NB4 (cell line): ENCODE measurements around the gene TGFBR3.

Experiments used
- DNase-seq: peaks from one replicate; pipeline ENCODE4 v3.0.0; 2010; ENCODE audit warnings: low read depth
- H3K4me3 ChIP-seq: one replicate; pipeline ENCODE4 v1.5.1; 2011; ENCODE audit warnings: mild to moderate bottlenecking, low read depth, low read length, moderate library complexity
- CTCF ChIP-seq: IDR thresholded peaks from one replicate; pipeline ENCODE4 v1.5.1; 2012; ENCODE audit warnings: low read depth, low read length
- MAX ChIP-seq: IDR thresholded peaks from 2 replicates; pipeline ENCODE4 v1.6.1; 2011; ENCODE audit warnings: low read depth, low read length
- MYC ChIP-seq: IDR thresholded peaks from 2 replicates; pipeline ENCODE4 v1.6.1; 2011; ENCODE audit warnings: low read depth, low read length
- POLR2A ChIP-seq: IDR thresholded peaks from 2 replicates; pipeline ENCODE4 v1.6.1; 2011; ENCODE audit warnings: mild to moderate bottlenecking; ENCODE audit not compliant: insufficient read length; ENCODE audit errors: extremely low read depth

The TGFBR3 gene

DNA sequence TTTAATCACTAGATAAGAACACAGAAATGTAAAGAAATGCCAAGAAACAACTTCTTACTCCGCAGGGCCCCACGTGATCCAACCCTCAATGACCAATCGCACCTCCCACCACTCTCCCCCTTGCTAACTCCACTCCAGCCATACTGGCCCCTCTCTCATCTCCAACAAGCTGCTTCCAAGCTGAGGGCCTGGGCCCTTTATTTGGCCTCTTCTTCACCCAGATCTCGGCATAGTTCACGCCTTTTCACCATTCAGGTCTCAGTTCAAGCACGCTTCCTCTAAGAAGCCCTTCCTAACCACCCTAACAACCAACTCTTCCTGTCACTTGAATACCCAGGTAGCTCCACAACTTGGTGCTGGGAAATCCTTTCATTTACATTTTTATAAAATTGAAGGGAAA is 110.7 kb downstream of the TGFBR3 start:
- TF ChIP-seq CTCF: no peak
- no peak for TF ChIP-seq MYC
- TF ChIP-seq POLR2A: no peak
- TF ChIP-seq MAX: no peak
- no peak overlapping the region for H3K4me3 ChIP-seq
- no peak for DNase-seq

- DNase-seq: no peak
- H3K4me3 ChIP-seq: no peak overlapping the region
- TF ChIP-seq MAX: no peak
- no peak for TF ChIP-seq CTCF
- no peak for TF ChIP-seq MYC
Measured at GRCh38 chr1:91774520-91775203, 111.3 kb downstream of the TGFBR3 start.

DNA sequence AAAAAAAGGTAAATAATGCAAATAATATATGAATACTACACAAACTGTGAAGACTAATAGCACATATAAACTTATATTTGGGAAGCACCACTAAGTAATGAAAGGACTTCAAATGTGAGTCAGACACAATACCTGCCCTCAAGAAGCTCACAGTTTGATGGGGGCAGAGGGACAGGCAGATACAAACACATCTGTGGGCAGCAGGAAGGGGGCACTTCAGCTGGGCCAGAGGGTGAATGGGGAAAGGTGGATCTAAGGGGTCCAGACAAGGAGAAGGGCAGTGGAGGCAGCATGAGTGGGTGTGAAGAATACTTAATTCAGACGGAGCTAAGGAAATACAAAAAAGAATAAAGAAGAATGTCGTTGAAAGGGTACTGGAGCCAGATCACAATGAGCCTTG is 114.2 kb downstream of the TGFBR3 start:
- TF ChIP-seq MAX (no peak), MYC (no peak), CTCF (no peak), POLR2A (no peak)
- no peak overlapping the region for H3K4me3 ChIP-seq
- DNase-seq: no peak

DNA sequence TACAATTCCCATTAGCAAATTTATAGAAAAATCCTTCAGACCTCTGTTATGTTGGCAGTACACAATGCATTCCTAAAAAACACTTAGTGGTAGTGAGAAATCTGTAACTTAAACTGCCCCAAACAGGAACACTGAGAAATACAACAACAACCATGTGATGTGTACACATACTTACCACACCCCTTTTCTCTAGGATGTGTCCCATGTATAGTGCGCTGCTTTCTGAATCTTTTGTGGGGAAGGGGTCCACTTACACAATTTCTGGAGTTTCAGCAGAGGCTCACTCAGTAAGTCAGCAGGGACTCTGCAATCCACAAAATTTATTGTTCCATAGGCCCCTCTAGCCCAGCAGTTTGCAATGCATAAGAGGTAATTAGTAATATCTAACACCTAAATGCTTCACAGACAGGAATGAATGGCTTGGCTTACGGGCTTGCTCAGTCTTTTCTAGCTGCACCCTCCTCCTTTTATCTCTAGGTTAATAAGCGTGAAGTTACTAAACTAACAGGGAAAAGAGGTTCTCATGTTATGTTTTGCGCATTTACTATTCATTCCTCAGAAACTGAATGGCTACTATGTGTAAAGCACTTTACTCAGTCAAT is 115.2 kb downstream of the TGFBR3 start:
- no peak for DNase-seq
- TF ChIP-seq MAX: no peak
- TF ChIP-seq POLR2A: no peak
- TF ChIP-seq MYC: no peak
- TF ChIP-seq CTCF: no peak
- H3K4me3 ChIP-seq: no peak overlapping the region

GRCh38 chr1:91769742-91770141 is 116.2 kb downstream of the TGFBR3 start:
- TF ChIP-seq MAX (no peak), MYC (no peak), POLR2A (no peak), CTCF (no peak)
- H3K4me3 ChIP-seq: no peak overlapping the region
- DNase-seq: no peak
